GM21576 (cell line): ENCODE data around the gene SETD7.

Source experiments
- ATAC-seq: cut with Tn5 transposase; IDR thresholded peaks from one replicate; pipeline ENCODE4 v1.9.1; 2021; ENCODE audit warnings: mild to moderate bottlenecking, moderate library complexity; ENCODE audit not compliant: unreplicated experiment

Gene SETD7

GRCh38 chr4:139514382-139515059, 41.5 kb downstream of the SETD7 start:
- ATAC-seq, result no peak

GRCh38 chr4:139511320-139511719, 44.7 kb downstream of the SETD7 start:
- no peak for ATAC-seq

- no peak for ATAC-seq
These were observed 46.1 kb downstream of the SETD7 start for GRCh38 chr4:139509727-139510410.

- ATAC-seq, result no peak
These were observed 47.3 kb downstream of the SETD7 start for GRCh38 chr4:139508581-139509237.

- no peak for ATAC-seq
These were observed 49.2 kb downstream of the SETD7 start for GRCh38 chr4:139506774-139507173.

- no peak for ATAC-seq
These were observed 52.3 kb downstream of the SETD7 start for GRCh38 chr4:139503622-139504166.

GRCh38 chr4:139501927-139502899, 53.8 kb downstream of the SETD7 start:
- no peak for ATAC-seq

- no peak for ATAC-seq
These were observed 54.5 kb downstream of the SETD7 start for GRCh38 chr4:139501527-139501926.

- no peak for ATAC-seq
These were observed 54.9 kb downstream of the SETD7 start for GRCh38 chr4:139501117-139501516.

GRCh38 chr4:139499186-139499585, 56.8 kb downstream of the SETD7 start:
- no peak for ATAC-seq

GRCh38 chr4:139493176-139493575, 62.8 kb downstream of the SETD7 start:
- no peak for ATAC-seq

- ATAC-seq, result no peak
These were observed 63.6 kb downstream of the SETD7 start for GRCh38 chr4:139492429-139492828.

- ATAC-seq, result no peak
These were observed 66.4 kb downstream of the SETD7 start for GRCh38 chr4:139489638-139490037.

GRCh38 chr4:139488442-139488841, 67.6 kb downstream of the SETD7 start:
- no peak for ATAC-seq

GRCh38 chr4:139484783-139485311, 71.2 kb downstream of the SETD7 start:
- no peak for ATAC-seq

GRCh38 chr4:139483000-139483399, 73.0 kb downstream of the SETD7 start:
- ATAC-seq, result no peak

- no peak for ATAC-seq
These were observed 74.6 kb downstream of the SETD7 start for GRCh38 chr4:139481465-139481864.

- no peak for ATAC-seq
These were observed 79.7 kb downstream of the SETD7 start for GRCh38 chr4:139476363-139476762.

- no peak for ATAC-seq
These were observed 83.2 kb downstream of the SETD7 start for GRCh38 chr4:139472852-139473251.

GRCh38 chr4:139470997-139471665, 84.9 kb downstream of the SETD7 start:
- ATAC-seq, result no peak
